ENCODE measurements around the gene SSMEM1. TPM values are rescaled to one million over a fixed set of nuclear protein-coding genes. Genes with fewer than 3 reads are reported as not detected.

The SSMEM1 gene
- total RNA-seq, 1 experiment from 2014 or later, result not detected

DNA sequence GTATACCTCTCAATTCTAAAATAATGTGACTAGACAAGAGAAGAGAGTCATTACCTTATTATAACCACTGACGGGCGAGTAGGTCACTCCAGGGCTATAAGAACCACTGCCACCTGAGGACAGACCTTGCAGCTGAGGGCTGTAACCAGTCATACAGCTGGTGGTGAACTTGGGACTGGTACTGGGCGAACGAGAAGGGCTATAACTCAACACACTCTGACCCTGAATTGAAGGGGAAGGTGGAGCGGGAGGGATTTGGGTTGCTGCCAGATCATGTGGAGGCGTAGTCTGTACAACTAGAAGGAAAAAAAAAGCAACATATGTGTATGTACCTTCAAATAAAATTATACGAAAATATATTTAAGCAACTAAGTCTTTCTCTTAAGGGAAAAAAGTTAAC lies 5.9 kb upstream of the SSMEM1 start:
- no peaks in the 10 kb centered on the region for H3K4me1 ChIP-seq (ENCODE audit: control insufficient read depth, insufficient read depth, low read length)
- BruUV-seq (replicated peaks), result no TSS peak
- intact Hi-C loops (cut with micrococcal nuclease; ENCODE audit: unreplicated experiment), result no loop called here
- no peak overlapping the region for H3K4me3 ChIP-seq (ENCODE audit: low read depth in 2 of 2, low read length in 2 of 2)
- no peak for ATAC-seq
- TF ChIP-seq TCF7L2 (IDR thresholded peaks at IDR 0.05; ENCODE audit: low read depth, low read length) (no peak), SIN3A (IDR thresholded peaks at IDR 0.05; ENCODE audit: borderline replicate concordance, insufficient read depth, low read depth, low read length) (no peak), CTCF (IDR thresholded peaks at IDR 0.05) (no peak), POLR2AphosphoS5 (IDR thresholded peaks at IDR 0.05; ENCODE audit: low read depth, low read length) (no peak)
- TF ChIP-seq, protein P1, sequence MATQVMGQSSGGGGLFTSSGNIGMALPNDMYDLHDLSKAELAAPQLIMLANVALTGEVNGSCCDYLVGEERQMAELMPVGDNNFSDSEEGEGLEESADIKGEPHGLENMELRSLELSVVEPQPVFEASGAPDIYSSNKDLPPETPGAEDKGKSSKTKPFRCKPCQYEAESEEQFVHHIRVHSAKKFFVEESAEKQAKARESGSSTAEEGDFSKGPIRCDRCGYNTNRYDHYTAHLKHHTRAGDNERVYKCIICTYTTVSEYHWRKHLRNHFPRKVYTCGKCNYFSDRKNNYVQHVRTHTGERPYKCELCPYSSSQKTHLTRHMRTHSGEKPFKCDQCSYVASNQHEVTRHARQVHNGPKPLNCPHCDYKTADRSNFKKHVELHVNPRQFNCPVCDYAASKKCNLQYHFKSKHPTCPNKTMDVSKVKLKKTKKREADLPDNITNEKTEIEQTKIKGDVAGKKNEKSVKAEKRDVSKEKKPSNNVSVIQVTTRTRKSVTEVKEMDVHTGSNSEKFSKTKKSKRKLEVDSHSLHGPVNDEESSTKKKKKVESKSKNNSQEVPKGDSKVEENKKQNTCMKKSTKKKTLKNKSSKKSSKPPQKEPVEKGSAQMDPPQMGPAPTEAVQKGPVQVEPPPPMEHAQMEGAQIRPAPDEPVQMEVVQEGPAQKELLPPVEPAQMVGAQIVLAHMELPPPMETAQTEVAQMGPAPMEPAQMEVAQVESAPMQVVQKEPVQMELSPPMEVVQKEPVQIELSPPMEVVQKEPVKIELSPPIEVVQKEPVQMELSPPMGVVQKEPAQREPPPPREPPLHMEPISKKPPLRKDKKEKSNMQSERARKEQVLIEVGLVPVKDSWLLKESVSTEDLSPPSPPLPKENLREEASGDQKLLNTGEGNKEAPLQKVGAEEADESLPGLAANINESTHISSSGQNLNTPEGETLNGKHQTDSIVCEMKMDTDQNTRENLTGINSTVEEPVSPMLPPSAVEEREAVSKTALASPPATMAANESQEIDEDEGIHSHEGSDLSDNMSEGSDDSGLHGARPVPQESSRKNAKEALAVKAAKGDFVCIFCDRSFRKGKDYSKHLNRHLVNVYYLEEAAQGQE (IDR thresholded peaks at IDR 0.05; ENCODE audit: insufficient read depth in 1 of 2, low read depth in 2 of 2, low read length in 1 of 2), result no peak
- POLR2A ChIA-PET, result no interaction called here
- H3K27ac ChIP-seq (ENCODE audit: low read length), result no peak overlapping the region
- in situ Hi-C loops (cut with HindIII; ENCODE audit: low pct_unique_long_range_greater_than_20kb, low sequenced_read_pairs), result no loop called here
- H3K36me3 ChIP-seq (ENCODE audit: control insufficient read depth, insufficient read depth, low read length), result peaks cover 18% of the 10 kb centered on the region
- H3K9me3 ChIP-seq (ENCODE audit: control insufficient read depth, insufficient read depth, low read depth, low read length), result no peaks in the 10 kb centered on the region
- H3K27me3 ChIP-seq (ENCODE audit: control insufficient read depth, insufficient read depth, low read length), result no peaks in the 10 kb centered on the region
- CTCF ChIA-PET, result no interaction called here
- no peak for DNase-seq (ENCODE audit: low read depth, low spot score)

DNA sequence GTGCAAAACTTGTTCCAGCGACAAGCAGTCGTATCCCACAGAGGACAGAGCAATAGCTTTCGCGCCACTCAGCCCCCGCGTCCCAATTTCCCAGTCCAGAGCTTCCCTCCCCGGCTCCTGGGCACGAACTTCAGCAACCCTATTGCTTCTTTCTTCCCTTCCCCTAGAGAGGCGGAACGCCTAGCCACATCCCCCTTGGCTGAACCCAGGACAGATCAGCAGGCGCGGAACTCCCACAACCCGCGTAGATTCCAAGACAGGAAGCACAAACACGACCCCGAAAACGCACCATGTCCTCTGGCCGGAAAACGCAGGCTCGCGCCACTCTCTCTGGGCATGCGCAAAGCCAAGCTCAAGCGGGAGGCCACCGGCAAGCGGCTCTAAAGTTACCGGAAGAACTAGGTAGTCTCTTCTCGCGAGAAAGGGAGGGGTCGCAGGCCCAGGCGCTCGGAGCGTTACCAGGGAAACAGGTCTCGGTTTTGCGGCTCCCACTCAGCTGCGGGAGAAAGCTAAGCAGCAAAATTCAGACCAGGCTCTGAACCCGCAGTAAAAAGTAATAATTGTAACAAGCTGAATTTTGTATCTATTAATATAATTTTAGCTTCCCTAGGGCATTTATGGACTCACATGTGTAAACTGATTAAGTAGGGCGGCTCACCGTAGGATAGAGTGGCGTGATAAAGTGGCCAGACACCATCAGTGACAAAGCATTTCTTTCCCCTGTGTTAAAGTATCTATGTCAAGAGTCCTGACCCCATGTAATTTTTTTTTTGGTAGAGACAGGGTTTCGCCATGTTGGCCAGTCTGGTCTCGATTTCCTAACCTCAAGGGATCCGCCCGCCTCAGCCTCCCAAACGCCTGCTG lies 2.3 kb upstream of the SSMEM1 start, which contains the start of gene TMEM209:
Gene TMEM209 (minus strand): TSS at position 323 of the 864 bp plus-strand sequence. CDS start 31 bp downstream, at position 292.
- peaks cover 6% of the 10 kb centered on the region for H3K36me3 ChIP-seq (ENCODE audit: control insufficient read depth, insufficient read depth, low read length)
- CTCF ChIA-PET, result interaction anchor here (0.7 kb wide), 1 partner anchor 552 kb away, joined by 3 read pairs; no protein-coding TSS in a partner anchor

More for the DNA sequence above, 2.3 kb upstream of the SSMEM1 start, which contains the start of gene TMEM209:
- ATAC-seq, result peak; percentile 98
- TSS peak; percentile 98 for BruUV-seq (replicated peaks)
- POLR2A ChIA-PET, result interaction anchor here (0.5 to 1.2 kb wide), 9 partner anchors 8 to 699 kb away, joined by 3 to 4 read pairs (median 3); no protein-coding TSS in a partner anchor
- DNase-seq (ENCODE audit: low read depth, low spot score), result peak; percentile 87
- peak within 1 kb of the TSS; percentile 95 for H3K4me3 ChIP-seq (ENCODE audit: low read depth in 2 of 2, low read length in 2 of 2)
- H3K27me3 ChIP-seq (ENCODE audit: control insufficient read depth, insufficient read depth, low read length), result no peaks in the 10 kb centered on the region
- TF ChIP-seq POLR2AphosphoS5 (IDR thresholded peaks at IDR 0.05; ENCODE audit: low read depth, low read length), result peak; percentile 98
- no peak for TF ChIP-seq CTCF (IDR thresholded peaks at IDR 0.05)
- TF ChIP-seq TCF7L2 (IDR thresholded peaks at IDR 0.05; ENCODE audit: low read depth, low read length), result peak; percentile 54; the same call in 1 of the 2 replicates
- in situ Hi-C loops (cut with HindIII; ENCODE audit: low pct_unique_long_range_greater_than_20kb, low sequenced_read_pairs), result no loop called here
- H3K27ac ChIP-seq (ENCODE audit: low read length), result peak within 1 kb of the TSS; percentile 98
- no peaks in the 10 kb centered on the region for H3K9me3 ChIP-seq (ENCODE audit: control insufficient read depth, insufficient read depth, low read depth, low read length)
- H3K4me1 ChIP-seq (ENCODE audit: control insufficient read depth, insufficient read depth, low read length), result 0 out of 2 replicates have a peak, but pooled peaks cover 4% of the 10 kb centered on the region
- intact Hi-C loops (cut with micrococcal nuclease; ENCODE audit: unreplicated experiment), result no loop called here

Data from Panc1 (cell line).